ENCODE data around the gene RUNX2. TPM values are rescaled to one million over a fixed set of nuclear protein-coding genes. Genes with fewer than 3 reads are reported as not detected.

The RUNX2 gene
- total and polyA plus RNA-seq, 9 of the 15 experiments (the other 6 are each of a cell fraction or from before 2014, with no cell fraction given), result 0.29 to 1.00 (median 0.43) TPM

DNA sequence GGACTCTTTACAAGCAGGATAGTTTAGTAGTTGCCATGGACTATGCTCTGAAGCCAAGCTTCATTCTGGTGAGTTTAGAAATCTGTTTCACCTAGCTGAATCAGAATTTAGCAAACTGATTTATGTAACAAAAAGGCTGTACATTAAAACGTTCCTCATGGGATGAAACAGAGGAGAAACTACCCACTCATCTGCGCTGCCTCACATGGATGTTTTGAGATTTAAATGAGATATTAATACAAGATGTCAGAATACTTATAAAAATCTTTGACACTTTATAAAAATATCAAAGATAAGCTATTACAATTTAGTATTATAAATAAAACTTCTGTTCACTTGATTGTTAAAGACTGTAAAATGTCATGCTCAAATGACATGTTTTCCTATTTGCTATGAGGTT is 16.8 kb downstream of the RUNX2 start:
- Histone ChIP-seq H3K9me1 (ENCODE audit: control insufficient read depth, insufficient read depth, low read length) (no peaks in the 10 kb centered on the region), H4K20me1 (replicated peaks; ENCODE audit: control insufficient read depth, insufficient read depth, low read length) (no peaks in the 10 kb centered on the region), H3K36me3 (ENCODE audit: control insufficient read depth, insufficient read depth, low read length) (no peaks in the 10 kb centered on the region), H3K4me1 (replicated peaks in 1 of 2; ENCODE audit: control insufficient read depth in 2 of 2, insufficient read depth in 2 of 2, low read length in 2 of 2) (no peaks in the 10 kb centered on the region), H3K27me3 (ENCODE audit: control insufficient read depth in 2 of 2, insufficient read depth in 2 of 2, low read length in 2 of 2) (no peaks in the 10 kb centered on the region), H3K79me2 (ENCODE audit: control insufficient read depth, insufficient read depth, low read length) (no peaks in the 10 kb centered on the region), H3K9me3 (replicated peaks; ENCODE audit: control insufficient read depth, insufficient read depth, low read depth, low read length) (no peaks in the 10 kb centered on the region), H3K4me3 (no peak overlapping the region), H3K27ac (ENCODE audit: extremely low read depth, low read depth, low read length) (no peak overlapping the region), H3K9ac (ENCODE audit: insufficient read depth in 1 of 2, low read depth in 2 of 2, low read length in 2 of 2) (no peak overlapping the region), H3K4me2 (ENCODE audit: insufficient read depth, low read length) (no peak overlapping the region), H2AFZ (ENCODE audit: low read depth, low read length) (no peak overlapping the region)
- WGBS (ENCODE audit: insufficient coverage, low coverage, missing lambda C conversion rate), result 49% methylated on average over 2 of the region's 2 CpGs
- no TSS peak for BruUV-seq (replicated peaks)
- intact Hi-C loops (cut with micrococcal nuclease), result no loop called here
- no peak for ATAC-seq
- ChIA-PET POLR2A (interaction anchor here (0.6 kb wide), 1 partner anchor 76 kb away, joined by 3 read pairs; no protein-coding TSS in a partner anchor), CTCF (ENCODE audit: low intra/inter-chr PET ratio) (no interaction called here)
- in situ Hi-C loops (cut with MboI), result no loop called here
- no peak for FAIRE-seq
- no peak for DNase-seq (ENCODE audit: extremely low read depth in 1 of 4, low spot score in 3 of 4)
- TF ChIP-seq ZC3H4 (CRISPR knock-in tag; IDR thresholded peaks at IDR 0.05; ENCODE audit: borderline replicate concordance) (no peak), ARHGAP35 (IDR thresholded peaks at IDR 0.05; ENCODE audit: partially characterized antibody) (no peak), POLR3A (IDR thresholded peaks at IDR 0.05; ENCODE audit: borderline replicate concordance, extremely low read depth, insufficient read depth, insufficient read length) (no peak), ZNF695 (CRISPR knock-in tag; IDR thresholded peaks at IDR 0.05) (no peak), PYGO2 (tag; IDR thresholded peaks at IDR 0.05) (no peak), SRSF1 (IDR thresholded peaks at IDR 0.05; ENCODE audit: low read depth, low read length) (no peak), ZKSCAN8 (CRISPR knock-in tag; IDR thresholded peaks at IDR 0.05) (no peak), KDM2B (CRISPR knock-in tag; IDR thresholded peaks at IDR 0.05) (no peak), ZNF384 (IDR thresholded peaks at IDR 0.05; ENCODE audit: low read depth, low read length) (no peak), PTBP1 (IDR thresholded peaks at IDR 0.05; ENCODE audit: low read depth, low read length) (no peak)
- TF ChIP-seq, protein P1, sequence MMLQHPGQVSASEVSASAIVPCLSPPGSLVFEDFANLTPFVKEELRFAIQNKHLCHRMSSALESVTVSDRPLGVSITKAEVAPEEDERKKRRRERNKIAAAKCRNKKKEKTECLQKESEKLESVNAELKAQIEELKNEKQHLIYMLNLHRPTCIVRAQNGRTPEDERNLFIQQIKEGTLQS (IDR thresholded peaks at IDR 0.05), result no peak
- TF ChIP-seq, protein P1 (CRISPR knock-in tag; conservative IDR thresholded peaks at IDR 0.05), result no peak
- TF ChIP-seq, protein P2, sequence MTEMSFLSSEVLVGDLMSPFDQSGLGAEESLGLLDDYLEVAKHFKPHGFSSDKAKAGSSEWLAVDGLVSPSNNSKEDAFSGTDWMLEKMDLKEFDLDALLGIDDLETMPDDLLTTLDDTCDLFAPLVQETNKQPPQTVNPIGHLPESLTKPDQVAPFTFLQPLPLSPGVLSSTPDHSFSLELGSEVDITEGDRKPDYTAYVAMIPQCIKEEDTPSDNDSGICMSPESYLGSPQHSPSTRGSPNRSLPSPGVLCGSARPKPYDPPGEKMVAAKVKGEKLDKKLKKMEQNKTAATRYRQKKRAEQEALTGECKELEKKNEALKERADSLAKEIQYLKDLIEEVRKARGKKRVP (CRISPR knock-in tag; IDR thresholded peaks at IDR 0.05), result no peak
- TF ChIP-seq, protein P3, sequence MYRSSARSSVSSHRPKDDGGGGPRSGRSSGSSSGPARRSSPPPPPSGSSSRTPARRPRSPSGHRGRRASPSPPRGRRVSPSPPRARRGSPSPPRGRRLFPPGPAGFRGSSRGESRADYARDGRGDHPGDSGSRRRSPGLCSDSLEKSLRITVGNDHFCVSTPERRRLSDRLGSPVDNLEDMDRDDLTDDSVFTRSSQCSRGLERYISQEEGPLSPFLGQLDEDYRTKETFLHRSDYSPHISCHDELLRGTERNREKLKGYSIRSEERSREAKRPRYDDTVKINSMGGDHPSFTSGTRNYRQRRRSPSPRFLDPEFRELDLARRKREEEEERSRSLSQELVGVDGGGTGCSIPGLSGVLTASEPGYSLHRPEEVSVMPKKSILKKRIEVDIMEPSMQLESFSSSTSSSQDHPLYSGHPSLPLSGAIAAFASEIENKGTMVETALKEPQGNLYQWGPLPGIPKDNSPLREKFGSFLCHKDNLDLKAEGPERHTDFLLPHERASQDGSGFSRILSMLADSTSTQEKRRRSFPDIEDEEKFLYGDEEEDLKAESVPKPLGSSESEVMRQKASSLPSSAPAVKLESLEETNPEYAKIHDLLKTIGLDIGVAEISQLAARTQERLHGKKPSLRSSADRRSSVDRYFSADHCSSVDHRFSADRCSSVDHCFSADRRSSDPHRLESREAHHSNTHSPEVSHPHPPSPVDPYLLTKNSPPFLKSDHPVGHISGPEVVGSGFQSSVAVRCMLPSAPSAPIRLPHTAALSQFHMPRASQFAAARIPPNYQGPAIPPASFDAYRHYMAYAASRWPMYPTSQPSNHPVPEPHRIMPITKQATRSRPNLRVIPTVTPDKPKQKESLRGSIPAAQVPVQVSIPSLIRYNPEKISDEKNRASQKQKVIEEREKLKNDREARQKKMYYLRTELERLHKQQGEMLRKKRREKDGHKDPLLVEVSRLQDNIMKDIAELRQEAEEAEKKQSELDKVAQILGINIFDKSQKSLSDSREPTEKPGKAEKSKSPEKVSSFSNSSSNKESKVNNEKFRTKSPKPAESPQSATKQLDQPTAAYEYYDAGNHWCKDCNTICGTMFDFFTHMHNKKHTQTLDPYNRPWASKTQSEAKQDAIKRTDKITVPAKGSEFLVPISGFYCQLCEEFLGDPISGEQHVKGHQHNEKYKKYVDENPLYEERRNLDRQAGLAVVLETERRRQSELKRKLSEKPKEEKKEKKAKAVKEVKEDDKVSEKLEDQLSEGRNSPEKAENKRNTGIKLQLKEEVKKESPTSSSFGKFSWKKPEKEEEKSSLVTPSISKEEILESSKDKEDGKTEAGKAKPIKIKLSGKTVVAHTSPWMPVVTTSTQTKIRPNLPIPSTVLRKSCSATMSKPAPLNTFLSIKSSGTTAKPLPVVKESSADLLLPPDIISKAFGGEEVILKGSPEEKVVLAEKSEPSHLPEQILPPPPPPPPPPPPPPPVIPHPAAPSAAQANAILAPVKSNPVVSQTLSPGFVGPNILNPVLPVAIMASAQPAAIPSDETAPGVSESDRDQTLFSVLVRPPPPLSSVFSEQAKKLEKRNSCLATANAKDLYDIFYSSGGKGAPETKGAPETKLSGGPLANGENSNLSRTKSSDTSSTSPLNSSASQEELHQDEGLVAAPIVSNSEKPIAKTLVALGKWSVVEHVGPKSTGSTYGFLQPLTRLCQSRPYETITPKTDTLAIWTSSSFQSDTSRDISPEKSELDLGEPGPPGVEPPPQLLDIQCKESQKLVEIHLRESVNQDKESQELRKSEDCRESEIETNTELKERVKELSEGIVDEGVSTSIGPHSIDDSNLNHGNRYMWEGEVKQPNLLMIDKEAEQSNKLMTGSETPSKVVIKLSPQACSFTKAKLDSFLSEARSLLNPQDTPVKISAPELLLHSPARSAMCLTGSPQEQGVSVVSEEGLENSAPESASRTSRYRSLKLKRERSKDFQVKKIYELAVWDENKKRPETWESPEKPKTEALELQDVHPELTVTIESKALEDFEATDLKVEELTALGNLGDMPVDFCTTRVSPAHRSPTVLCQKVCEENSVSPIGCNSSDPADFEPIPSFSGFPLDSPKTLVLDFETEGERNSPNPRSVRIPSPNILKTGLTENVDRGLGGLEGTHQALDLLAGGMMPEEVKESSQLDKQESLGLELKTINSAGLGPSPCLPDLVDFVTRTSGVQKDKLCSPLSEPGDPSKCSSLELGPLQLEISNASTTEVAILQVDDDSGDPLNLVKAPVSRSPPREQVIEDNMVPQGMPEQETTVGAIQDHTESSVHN (IDR thresholded peaks at IDR 0.05; ENCODE audit: borderline replicate concordance in 1 of 2, low read depth in 1 of 2), result no peak

All from K562 (cell line).